Stimulated activated CD4-positive, alpha-beta T cell treated with anti-CD3 and anti-CD28 coated beads, Interleukin-1b, Interleukin-23, amount 100 ng/mL, for 24 hours (primary cell): ENCODE measurements around the gene ANKFY1.

Experiments used
- DNase-seq, 4 experiments: peaks; one replicate each; pipeline ENCODE4 v3.0.0-alpha.2; 2020; ENCODE audit warnings: low read depth in 4 of 4, low spot score in 1 of 4

The ANKFY1 gene

GRCh38 chr17:4179071-4179470 is 84.7 kb downstream of the ANKFY1 start:
- DNase-seq = no peak

GRCh38 chr17:4178651-4179050 is 85.1 kb downstream of the ANKFY1 start:
- DNase-seq = no peak

GRCh38 chr17:4177806-4178205 is 86.0 kb downstream of the ANKFY1 start:
- DNase-seq = no peak

DNA sequence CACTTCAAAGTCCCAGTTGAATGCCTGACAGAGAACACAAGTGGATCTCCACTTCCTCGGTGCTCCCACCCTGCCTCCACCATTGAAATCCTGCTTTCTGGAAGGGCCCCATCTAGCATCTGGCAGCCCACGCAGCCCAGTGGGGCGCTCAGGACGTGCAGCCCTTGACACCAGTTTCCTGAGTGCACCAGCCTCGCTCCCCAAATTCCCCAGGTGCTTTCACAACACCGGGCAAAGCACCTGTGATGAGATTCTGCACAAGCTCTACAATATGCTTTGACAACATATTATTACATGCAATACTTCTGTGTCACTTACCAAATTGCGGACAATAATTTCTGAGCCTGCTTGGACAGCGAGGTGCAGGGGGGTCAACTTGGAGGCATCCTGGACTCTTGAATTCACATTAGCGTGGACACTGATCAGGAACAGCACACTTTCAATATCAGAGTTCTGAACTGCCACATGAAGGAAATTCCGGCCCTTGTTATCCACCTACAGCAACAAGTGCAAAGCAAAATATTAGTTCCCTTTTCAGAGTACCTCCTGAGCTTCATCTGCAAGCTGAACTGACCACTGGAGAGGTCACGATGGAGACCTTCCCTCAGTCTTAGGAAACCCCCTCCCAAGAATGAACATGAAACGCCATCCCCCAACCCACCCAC is 86.8 kb downstream of the ANKFY1 start:
- DNase-seq = peak in 1 of 4 experiments; percentile 7

GRCh38 chr17:4175921-4176807 is 87.6 kb downstream of the ANKFY1 start:
- DNase-seq = peak in 1 of 4 experiments; percentile 12

GRCh38 chr17:4174556-4174955 is 89.2 kb downstream of the ANKFY1 start:
- no peak for DNase-seq

DNA sequence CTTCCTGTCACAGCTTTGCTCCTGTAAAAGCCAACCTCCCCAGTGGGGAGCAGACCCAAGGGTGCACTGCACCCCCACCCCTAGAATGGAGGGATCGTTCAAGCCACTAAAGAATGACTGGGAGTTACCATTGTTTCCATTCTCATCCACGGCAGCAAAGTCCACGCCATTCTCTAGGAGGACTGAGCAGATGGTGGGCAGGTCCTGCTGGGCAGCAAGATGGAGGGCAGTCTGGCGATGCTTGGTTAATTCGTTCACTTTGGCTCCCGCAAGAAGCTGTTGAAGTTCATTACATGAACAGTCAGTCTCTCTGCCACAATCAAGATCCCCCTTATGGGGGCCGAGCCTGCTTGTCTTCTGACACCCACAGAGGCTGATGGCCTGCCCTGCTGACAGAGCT is 90.0 kb downstream of the ANKFY1 start:
- DNase-seq = no peak

DNA sequence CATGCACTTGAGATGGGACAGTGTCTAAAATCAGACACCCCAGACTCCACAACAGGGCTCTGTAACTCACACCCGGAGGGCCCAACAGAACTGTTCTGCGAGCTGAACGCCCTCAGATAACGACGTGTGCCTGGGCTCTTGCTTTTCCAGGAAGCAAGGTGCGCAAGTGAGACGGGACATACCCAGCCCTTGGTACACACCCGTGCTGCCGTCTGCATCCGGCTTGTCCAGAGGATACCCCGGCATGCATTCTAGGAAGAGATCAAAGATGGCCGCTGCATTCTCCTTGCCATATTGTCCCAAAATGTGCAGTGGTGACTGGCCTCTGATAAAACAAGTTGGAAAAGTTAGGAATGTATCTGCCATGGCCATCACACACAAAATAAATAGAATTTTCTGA is 91.4 kb downstream of the ANKFY1 start:
- no peak for DNase-seq

GRCh38 chr17:4170639-4171280 is 93.0 kb downstream of the ANKFY1 start:
- DNase-seq = no peak

GRCh38 chr17:4167786-4168185 is 96.0 kb downstream of the ANKFY1 start:
- DNase-seq = no peak

- no peak for DNase-seq
These were observed 97.4 kb downstream of the ANKFY1 start for GRCh38 chr17:4166419-4166818.

DNA sequence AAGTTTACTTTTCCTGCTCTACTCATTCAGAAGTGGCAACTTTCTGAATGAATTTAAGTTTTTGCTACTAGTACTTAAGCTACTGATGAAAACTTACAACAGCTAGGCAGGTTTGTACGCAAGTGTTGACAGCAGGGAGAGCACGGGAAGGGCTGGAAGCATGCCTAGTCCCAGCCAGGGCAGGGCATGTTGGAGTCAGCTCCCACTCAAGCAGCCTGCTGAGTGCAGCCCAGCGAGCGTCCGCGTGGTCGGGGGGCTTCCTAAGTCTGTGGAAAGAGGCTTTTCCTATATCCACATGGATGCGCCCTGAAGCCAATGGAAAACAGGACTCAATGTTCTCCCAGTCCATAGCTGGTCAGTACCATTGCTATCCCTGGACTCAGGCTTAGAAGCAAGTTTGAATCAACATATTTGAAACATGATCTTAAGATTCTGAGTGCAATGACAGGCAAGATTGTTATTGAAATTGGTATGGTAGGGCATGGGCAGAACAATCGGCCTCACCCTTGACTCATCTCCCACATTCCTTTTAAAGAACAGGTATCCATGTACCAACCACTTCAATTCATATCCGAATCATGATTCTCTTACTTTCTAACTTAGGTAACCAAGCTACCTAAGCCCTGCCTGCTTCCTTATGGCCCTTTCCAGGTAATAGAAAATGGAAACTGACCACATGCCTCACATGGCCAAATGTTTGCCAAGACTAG is 98.3 kb downstream of the ANKFY1 start:
- DNase-seq = no peak

GRCh38 chr17:4163951-4164350 is 99.8 kb downstream of the ANKFY1 start:
- no peak for DNase-seq

DNA sequence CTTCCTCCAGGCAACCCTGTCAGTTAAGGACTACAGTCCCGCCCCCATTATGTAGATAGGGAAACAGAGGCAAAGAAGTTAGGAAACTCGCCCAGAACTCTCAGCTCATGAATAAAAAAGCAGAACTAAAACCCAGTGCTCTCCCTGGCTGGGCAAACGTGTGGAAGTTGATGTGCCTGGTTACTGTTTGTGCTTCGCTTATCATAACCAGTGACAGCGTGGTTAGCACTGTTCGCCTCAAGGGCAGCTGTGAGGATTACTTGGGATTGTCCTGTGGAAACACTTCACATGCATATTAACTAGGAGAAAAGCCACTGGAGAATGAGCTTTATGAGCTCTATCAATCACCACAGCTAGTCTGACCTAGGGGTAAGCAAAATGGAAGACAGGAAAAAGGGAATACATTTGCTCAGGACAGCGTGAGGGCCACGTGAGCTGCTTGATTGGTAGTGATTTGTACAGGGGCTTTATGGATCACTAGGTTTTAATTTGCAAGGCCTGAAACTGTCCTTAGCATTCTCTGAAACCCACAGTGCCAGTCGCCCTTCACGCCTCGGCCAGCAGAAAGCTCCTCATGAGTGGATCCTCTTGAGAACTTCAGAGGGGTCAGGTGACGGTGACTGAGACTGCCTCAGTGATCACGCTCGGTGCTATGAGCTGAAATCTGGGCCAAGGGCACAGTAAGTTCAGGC is 100.9 kb downstream of the ANKFY1 start:
- no peak for DNase-seq

DNA sequence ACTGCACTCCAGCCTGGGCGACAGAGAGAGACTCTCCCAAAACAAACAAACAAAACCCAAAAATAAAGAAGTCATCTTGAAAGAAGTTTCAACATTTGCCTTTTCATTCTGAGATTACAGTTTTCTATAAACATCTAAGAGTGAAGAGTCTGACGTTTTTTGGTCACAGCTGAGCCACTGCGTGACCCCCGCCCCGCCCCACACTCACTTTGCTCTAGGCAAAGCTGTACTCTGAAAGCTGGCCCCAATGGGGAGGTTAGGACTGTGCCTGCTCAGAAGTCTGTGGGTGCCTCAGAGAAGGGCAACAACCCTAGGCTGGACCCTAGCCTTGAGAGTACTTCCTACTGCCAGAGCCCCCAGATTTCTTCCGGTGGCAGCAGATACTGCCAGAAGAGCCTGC is 101.5 kb downstream of the ANKFY1 start:
- DNase-seq = no peak

DNA sequence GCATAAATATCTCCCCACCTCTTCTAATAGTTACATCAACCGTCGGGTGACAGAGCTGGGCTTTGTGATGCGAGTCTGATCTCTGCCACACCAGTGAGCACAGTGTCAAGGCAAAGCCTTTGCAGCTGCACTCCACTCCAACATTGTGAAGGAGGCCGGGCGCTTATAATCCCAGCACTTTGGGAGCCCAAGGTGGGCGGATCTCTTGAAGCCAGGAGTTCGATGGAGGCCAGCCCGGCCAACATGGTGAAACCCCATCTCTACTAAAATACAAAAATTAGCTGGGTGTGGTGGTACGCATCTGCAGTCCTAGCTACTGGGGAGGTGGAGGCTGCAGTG is 101.8 kb downstream of the ANKFY1 start:
- DNase-seq = no peak

- DNase-seq = no peak
These were observed 102.4 kb downstream of the ANKFY1 start for GRCh38 chr17:4161192-4161966.

- DNase-seq = no peak
These were observed 103.4 kb downstream of the ANKFY1 start for GRCh38 chr17:4160294-4160859.

DNA sequence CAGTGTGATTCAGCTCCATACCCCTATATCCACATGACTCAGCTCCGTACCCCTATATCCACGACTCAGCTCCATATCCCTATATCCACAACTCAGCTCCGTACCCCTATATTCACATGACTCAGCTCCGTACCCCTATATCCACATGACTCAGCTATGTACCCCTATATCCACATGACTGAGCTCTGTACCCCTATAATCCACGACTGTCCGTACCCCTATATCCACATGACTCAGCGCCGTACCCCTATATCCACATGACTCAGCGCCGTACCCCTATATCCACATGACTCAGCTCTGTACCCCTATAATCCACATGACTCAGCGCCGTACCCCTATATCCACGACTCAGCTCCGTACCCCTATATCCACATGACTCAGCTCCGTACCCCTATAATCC is 104.0 kb downstream of the ANKFY1 start:
- DNase-seq = no peak
